Mucosa of rectum (tissue), 2 donors: ENCODE measurements around the gene OR4Q3.
"Not testable (repeated sequence)": the region's sequence is repeated elsewhere in the genome, so short reads cannot be mapped to it uniquely, and the experiment has no call there.

Experiments
- H3K27ac ChIP-seq, 2 donors: one replicate each; pipeline ENCODE4 v1.7.0; 2013; ENCODE audit warnings: inconsistent platforms in 2 of 2, low read depth in 2 of 2, low read length in 2 of 2
- H3K27me3 ChIP-seq, 2 donors: one replicate each; pipeline ENCODE4 v1.7.0; 2013; ENCODE audit warnings: low read length in 2 of 2; ENCODE audit not compliant: control insufficient read depth in 2 of 2, insufficient read depth in 2 of 2
- H3K36me3 ChIP-seq, 2 donors: one replicate each; pipeline ENCODE4 v1.7.0; 2013; ENCODE audit warnings: low read length in 2 of 2; ENCODE audit not compliant: control insufficient read depth in 2 of 2, insufficient read depth in 2 of 2
- H3K4me1 ChIP-seq, 2 donors: one replicate each; pipeline ENCODE4 v1.7.0; 2013; ENCODE audit warnings: low read length in 2 of 2, mild to moderate bottlenecking in 1 of 2; ENCODE audit not compliant: control insufficient read depth in 2 of 2, insufficient read depth in 2 of 2
- H3K4me3 ChIP-seq, 2 donors: one replicate each; pipeline ENCODE4 v1.7.0; 2013; ENCODE audit warnings: low read length in 2 of 2
- H3K9ac ChIP-seq, 2 donors: one replicate each; pipeline ENCODE4 v1.7.0; 2013; ENCODE audit warnings: low read length in 2 of 2, low read depth in 1 of 2, mild to moderate bottlenecking in 1 of 2
- H3K9me3 ChIP-seq, 2 donors: one replicate each; pipeline ENCODE4 v1.7.0; 2013; ENCODE audit warnings: low read length in 2 of 2; ENCODE audit not compliant: control insufficient read depth in 2 of 2
- donor health status: healthy.
- donor health status: Normal muscosa, but diverticular disease.

The OR4Q3 gene

GRCh38 chr14:19785848-19786247, 42.5 kb downstream of the OR4Q3 start:
- H3K27me3 ChIP-seq, H3K36me3 ChIP-seq, H3K9ac ChIP-seq, H3K9me3 ChIP-seq, H3K27ac ChIP-seq, H3K4me3 ChIP-seq, H3K4me1 ChIP-seq: not testable (repeated sequence)

GRCh38 chr14:19787318-19787717, 43.9 kb downstream of the OR4Q3 start:
- H3K4me1 ChIP-seq, H3K9me3 ChIP-seq, H3K4me3 ChIP-seq, H3K36me3 ChIP-seq, H3K27me3 ChIP-seq, H3K9ac ChIP-seq, H3K27ac ChIP-seq: not testable (repeated sequence)

- not testable (repeated sequence) for H3K9me3 ChIP-seq, H3K4me3 ChIP-seq, H3K27ac ChIP-seq, H3K9ac ChIP-seq, H3K4me1 ChIP-seq, H3K36me3 ChIP-seq, H3K27me3 ChIP-seq
Measured at GRCh38 chr14:19788150-19788549, 44.8 kb downstream of the OR4Q3 start.

GRCh38 chr14:19796520-19797108, 53.2 kb downstream of the OR4Q3 start:
- not testable (repeated sequence) for H3K9ac ChIP-seq, H3K9me3 ChIP-seq, H3K4me1 ChIP-seq, H3K4me3 ChIP-seq, H3K36me3 ChIP-seq, H3K27ac ChIP-seq, H3K27me3 ChIP-seq
